ENCODE measurements around the gene CYTIP.
"Not testable (repeated sequence)": the region's sequence is repeated elsewhere in the genome, so short reads cannot be mapped to it uniquely, and the experiment has no call there.

The CYTIP gene

DNA sequence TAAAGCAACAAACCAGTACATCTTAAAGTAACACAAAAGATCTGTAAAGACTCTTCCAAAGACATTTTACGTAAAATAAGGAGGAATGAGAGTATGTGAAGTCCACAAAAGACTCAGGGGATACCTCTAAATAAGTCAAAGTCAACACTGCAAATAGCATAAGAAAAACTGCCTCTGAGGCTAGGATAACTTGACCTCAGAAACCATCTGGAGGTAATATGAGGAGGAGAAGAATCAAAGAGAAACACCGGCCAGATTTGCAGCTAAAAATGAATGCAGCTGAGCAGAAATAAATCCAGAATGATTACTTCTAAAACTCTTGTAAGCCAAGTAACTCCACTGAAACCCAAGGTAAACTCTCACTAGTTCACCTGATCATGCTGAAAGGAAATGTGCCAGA is 66.0 kb downstream of the CYTIP start:
- H3K27me3 ChIP-seq (ENCODE audit: control insufficient read depth, insufficient read depth, low read length, poor library complexity, severe bottlenecking): no peaks in the 10 kb centered on the region
- H3K4me1 ChIP-seq (ENCODE audit: control insufficient read depth, insufficient read depth, low read length): no peaks in the 10 kb centered on the region
- H3K27ac ChIP-seq (ENCODE audit: insufficient read depth, low read depth, low read length, poor library complexity, severe bottlenecking): no peak overlapping the region
- no peak overlapping the region for H3K4me3 ChIP-seq (ENCODE audit: insufficient read depth, low read depth, low read length)
- H3K36me3 ChIP-seq (ENCODE audit: control insufficient read depth, insufficient read depth, low read length): no peaks in the 10 kb centered on the region
- 84 to 100% methylated on average over 1 of the region's 2 CpGs for WGBS, 2 experiments
- H3K9me3 ChIP-seq (ENCODE audit: control insufficient read depth, low read length): peaks cover 4% of the 10 kb centered on the region

DNA sequence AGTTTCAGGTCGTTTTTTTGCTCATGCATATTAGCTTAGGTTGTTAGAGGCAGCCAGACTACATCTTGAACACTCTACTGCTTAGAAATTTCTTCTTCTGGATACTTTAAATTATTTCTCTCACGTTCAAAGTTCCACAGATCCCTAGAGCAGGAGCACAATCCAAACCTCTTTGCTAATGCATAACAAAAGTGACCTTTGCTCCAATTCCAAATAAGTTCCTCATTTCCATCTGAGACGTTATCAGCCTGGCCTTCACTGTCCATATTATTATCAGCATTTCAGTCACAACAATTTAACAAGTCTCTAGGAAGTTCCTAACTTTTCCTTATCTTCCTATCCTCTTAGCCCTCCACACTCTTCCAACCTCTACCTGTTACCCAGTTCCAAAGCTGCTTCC is 67.8 kb downstream of the CYTIP start:
- H3K4me1 ChIP-seq (ENCODE audit: control insufficient read depth, insufficient read depth, low read length): no peaks in the 10 kb centered on the region
- H3K36me3 ChIP-seq (ENCODE audit: control insufficient read depth, insufficient read depth, low read length): no peaks in the 10 kb centered on the region
- H3K27me3 ChIP-seq (ENCODE audit: control insufficient read depth, insufficient read depth, low read length, poor library complexity, severe bottlenecking): no peaks in the 10 kb centered on the region
- H3K27ac ChIP-seq (ENCODE audit: insufficient read depth, low read depth, low read length, poor library complexity, severe bottlenecking): no peak overlapping the region
- no peak overlapping the region for H3K4me3 ChIP-seq (ENCODE audit: insufficient read depth, low read depth, low read length)
- WGBS, 2 experiments: 85 to 91% methylated on average over 3 of the region's 3 CpGs
- H3K9me3 ChIP-seq (ENCODE audit: control insufficient read depth, low read length): peaks cover 4% of the 10 kb centered on the region

- no peak overlapping the region for H3K27ac ChIP-seq (ENCODE audit: insufficient read depth, low read depth, low read length, poor library complexity, severe bottlenecking)
Measured at GRCh38 chr2:157375384-157375783, 68.5 kb downstream of the CYTIP start.

GRCh38 chr2:157368508-157368907 is 75.4 kb downstream of the CYTIP start:
- H3K4me1 ChIP-seq (ENCODE audit: control insufficient read depth, insufficient read depth, low read length); H3K27me3 ChIP-seq (ENCODE audit: control insufficient read depth, insufficient read depth, low read length, poor library complexity, severe bottlenecking); H3K9me3 ChIP-seq (ENCODE audit: control insufficient read depth, low read length); H3K4me3 ChIP-seq (ENCODE audit: insufficient read depth, low read depth, low read length); H3K36me3 ChIP-seq (ENCODE audit: control insufficient read depth, insufficient read depth, low read length); H3K27ac ChIP-seq (ENCODE audit: insufficient read depth, low read depth, low read length, poor library complexity, severe bottlenecking): not testable (repeated sequence)
- 92 to 95% methylated on average over 12 of the region's 25 CpGs for WGBS, 2 experiments

More at GRCh38 chr2:157375384-157375783, 68.5 kb downstream of the CYTIP start:
- no peak overlapping the region for H3K4me3 ChIP-seq (ENCODE audit: insufficient read depth, low read depth, low read length)
- H3K27me3 ChIP-seq (ENCODE audit: control insufficient read depth, insufficient read depth, low read length, poor library complexity, severe bottlenecking): no peaks in the 10 kb centered on the region
- no peaks in the 10 kb centered on the region for H3K4me1 ChIP-seq (ENCODE audit: control insufficient read depth, insufficient read depth, low read length)
- peaks cover 4% of the 10 kb centered on the region for H3K9me3 ChIP-seq (ENCODE audit: control insufficient read depth, low read length)
- WGBS, 2 experiments: 88 to 89% methylated on average over 1 of the region's 1 CpG
- H3K36me3 ChIP-seq (ENCODE audit: control insufficient read depth, insufficient read depth, low read length): no peaks in the 10 kb centered on the region

DNA sequence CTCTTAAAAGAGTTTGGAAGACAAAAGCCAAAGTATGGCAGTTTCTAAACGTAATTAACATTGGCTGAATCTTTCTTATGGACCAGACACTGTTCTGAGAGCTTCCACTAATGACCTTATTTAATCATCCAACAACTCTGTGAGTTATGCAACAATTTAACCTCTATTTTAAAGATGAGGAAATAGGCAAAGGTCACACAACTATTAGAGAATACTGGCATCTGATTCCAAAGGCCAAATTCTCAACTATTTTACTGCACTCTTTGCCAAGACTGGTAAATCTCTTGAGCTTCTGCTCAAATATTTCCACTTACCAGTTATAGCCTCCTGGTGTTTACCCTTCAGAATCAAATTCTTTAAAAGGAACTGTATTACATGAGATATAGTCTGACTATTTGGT is 76.2 kb downstream of the CYTIP start:
- no peak overlapping the region for H3K27ac ChIP-seq (ENCODE audit: insufficient read depth, low read depth, low read length, poor library complexity, severe bottlenecking)
- H3K4me1 ChIP-seq (ENCODE audit: control insufficient read depth, insufficient read depth, low read length): no peaks in the 10 kb centered on the region
- 87 to 94% methylated on average over 1 of the region's 1 CpG for WGBS, 2 experiments
- no peaks in the 10 kb centered on the region for H3K27me3 ChIP-seq (ENCODE audit: control insufficient read depth, insufficient read depth, low read length, poor library complexity, severe bottlenecking)
- H3K36me3 ChIP-seq (ENCODE audit: control insufficient read depth, insufficient read depth, low read length): no peaks in the 10 kb centered on the region
- no peaks in the 10 kb centered on the region for H3K9me3 ChIP-seq (ENCODE audit: control insufficient read depth, low read length)
- no peak overlapping the region for H3K4me3 ChIP-seq (ENCODE audit: insufficient read depth, low read depth, low read length)
